GM19438 (cell line): ENCODE results near the gene LRRC74A.

Experiments used
- ATAC-seq: cut with Tn5 transposase; IDR thresholded peaks from one replicate; pipeline ENCODE4 v1.9.1; 2021; ENCODE audit warnings: low read depth; ENCODE audit not compliant: unreplicated experiment

The LRRC74A gene

DNA sequence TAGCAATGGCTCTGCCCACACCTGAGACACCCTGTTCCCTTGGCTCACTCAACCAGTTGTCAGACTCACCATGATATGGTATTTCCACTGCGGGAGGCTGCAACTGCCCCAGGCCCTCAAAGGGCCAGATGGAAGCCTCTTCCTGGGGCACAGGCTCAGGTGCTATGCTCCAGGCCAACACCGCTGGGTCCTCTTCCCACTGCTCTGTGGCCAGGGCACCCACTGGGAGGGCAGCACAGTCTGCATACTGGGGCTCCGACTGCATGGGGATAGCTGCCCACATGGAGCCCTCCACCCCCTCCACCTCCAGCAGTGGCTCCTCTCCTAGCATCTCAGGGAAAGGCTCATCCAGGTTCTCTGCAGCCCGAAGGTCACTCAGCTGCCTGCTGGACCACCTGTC is 17.2 kb upstream of the LRRC74A start:
- ATAC-seq, result no peak

GRCh38 chr14:76810525-76810924 is 15.7 kb upstream of the LRRC74A start:
- ATAC-seq, result no peak

- ATAC-seq, result no peak
Observed at GRCh38 chr14:76810953-76811400, 15.2 kb upstream of the LRRC74A start.

GRCh38 chr14:76811561-76811960 is 14.6 kb upstream of the LRRC74A start:
- ATAC-seq, result no peak

GRCh38 chr14:76812093-76812421 is 14.2 kb upstream of the LRRC74A start:
- ATAC-seq, result peak; percentile 30

- ATAC-seq, result peak; percentile 88
Observed at GRCh38 chr14:76812422-76813383, 13.5 kb upstream of the LRRC74A start, which contains the start of gene ANGEL1. Gene ANGEL1 (minus strand): TSS chr14:76812882. CDS start chr14:76812827, 55 bp downstream.

GRCh38 chr14:76814726-76815645 is 11.2 kb upstream of the LRRC74A start:
- no peak for ATAC-seq

DNA sequence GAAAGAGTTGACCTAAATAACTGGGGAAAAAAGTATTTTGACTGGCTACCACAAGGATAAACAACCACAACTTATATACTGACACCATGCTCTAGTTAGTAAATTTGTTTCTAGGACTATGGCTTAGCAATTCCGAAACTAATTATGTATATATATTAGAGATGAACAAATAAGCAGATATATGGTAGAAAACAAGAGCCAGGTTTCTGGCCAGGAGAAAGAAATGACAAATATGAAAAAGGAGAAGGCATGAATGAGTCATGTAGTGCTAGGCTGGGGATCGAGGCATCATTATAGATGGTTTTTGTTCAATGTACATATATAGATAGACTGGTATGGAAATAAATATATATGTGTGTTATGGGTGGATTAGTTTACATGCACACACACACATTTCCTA is 5.5 kb upstream of the LRRC74A start:
- ATAC-seq, result no peak

- ATAC-seq, result no peak
Observed at GRCh38 chr14:76827696-76828296, 1.6 kb downstream of the LRRC74A start.

- ATAC-seq, result no peak
Observed at GRCh38 chr14:76828339-76829012, 2.3 kb downstream of the LRRC74A start.

DNA sequence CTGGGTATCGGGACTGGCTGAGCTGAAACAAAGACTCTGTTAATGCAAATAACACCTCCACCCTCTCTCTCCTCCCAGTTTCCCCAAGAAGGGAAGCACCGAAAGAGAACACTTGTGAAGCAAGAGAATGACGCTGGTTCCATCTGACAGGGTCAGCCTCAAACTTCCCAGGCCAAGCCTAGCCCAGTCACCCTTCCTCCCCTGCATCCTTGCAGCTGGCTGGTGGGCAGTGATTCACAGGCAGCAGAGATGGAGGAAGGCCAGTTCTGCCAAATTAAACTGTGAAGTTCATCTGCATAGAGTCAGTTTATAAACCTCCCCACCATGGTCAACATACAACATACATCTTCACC is 2.8 kb downstream of the LRRC74A start:
- no peak for ATAC-seq

- no peak for ATAC-seq
Observed at GRCh38 chr14:76829650-76830421, 3.6 kb downstream of the LRRC74A start.

DNA sequence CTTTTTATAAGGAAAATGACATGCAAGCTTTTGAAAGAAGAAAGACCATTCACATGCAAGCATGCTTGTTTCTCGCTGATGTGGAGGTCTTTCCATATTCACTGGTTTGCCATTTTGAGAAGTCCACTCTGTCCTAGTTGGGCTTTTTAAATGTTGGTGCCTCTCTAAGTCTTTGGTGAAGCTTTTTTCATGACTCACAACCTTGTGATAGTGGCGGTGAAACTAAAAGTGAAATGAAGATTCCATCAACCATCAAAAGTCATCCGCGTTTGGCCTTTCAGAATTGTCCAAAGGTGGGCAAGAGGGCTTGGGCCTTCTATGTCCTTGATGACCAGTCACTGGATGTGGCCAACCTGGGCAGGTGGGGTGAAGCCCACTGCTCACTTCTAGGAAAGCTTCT is 4.3 kb downstream of the LRRC74A start:
- no peak for ATAC-seq

DNA sequence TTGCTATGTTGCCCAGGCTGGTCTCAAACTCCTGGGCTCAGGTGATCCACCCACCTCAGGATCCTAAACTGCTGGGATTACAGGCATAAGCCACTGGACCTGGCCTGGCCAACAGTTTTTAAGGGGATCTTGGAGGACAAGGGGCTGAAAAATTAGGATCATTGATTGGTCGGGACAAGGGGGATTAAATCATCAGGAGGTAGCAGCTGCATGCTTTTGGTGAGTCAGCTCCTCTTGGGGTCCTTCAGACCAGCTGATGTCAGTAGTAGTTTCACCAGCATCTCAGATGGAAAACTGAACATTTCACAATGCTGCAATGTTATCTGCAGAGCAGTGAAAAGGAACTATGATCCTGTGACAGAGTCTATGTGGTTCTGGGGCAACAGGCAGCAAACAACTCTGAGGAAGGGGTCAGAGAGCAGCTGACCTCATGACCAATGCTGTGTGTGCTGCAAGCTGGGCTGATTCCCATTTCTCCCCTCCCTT is 6.3 kb downstream of the LRRC74A start:
- ATAC-seq, result no peak

- no peak for ATAC-seq
Observed at GRCh38 chr14:76833011-76833410, 6.8 kb downstream of the LRRC74A start.

GRCh38 chr14:76834241-76834661 is 8.0 kb downstream of the LRRC74A start:
- no peak for ATAC-seq

- ATAC-seq, result no peak
Observed at GRCh38 chr14:76836029-76836630, 9.9 kb downstream of the LRRC74A start.

DNA sequence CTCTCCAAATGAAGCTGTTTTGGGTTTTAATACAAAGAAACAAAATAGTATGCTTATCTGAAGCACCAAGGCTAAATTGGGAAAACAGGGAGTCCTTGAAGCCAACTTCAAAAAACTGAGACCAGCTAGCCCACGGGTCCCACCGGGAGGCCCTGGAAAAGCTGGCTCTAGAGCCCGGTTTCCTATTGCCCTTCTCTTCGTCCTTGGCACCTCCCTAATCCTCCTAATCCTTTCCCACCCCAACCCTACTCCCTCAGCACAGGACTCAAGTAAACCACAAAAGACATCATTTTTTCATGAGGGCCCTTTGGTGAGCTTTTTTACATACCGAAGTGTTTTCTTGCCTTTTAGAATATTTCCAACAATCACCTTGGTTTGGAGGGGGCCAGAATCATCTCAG is 11.3 kb downstream of the LRRC74A start:
- ATAC-seq, result no peak

GRCh38 chr14:76842414-76842813 is 16.2 kb downstream of the LRRC74A start:
- ATAC-seq, result no peak
